K562 (cell line): ENCODE data around the gene ELSPBP1. TPM values are rescaled to one million over a fixed set of nuclear protein-coding genes. Genes with fewer than 3 reads are reported as not detected.

Experiments
- ARNT ChIP-seq, 2 experiments: fragments of 450-650 bp; IDR thresholded peaks; 2 replicates each; pipeline ENCODE4 v1.6.1; 2016; ENCODE audit warnings: mild to moderate bottlenecking in 1 of 2
- CC2D1A ChIP-seq: fragments of 450-650 bp; IDR thresholded peaks from 2 replicates; pipeline ENCODE4 v1.6.1; 2017; ENCODE audit warnings: mild to moderate bottlenecking
- FOXA3 ChIP-seq, 2 experiments: fragments of 450-650 bp in 1 of 2; sonication (generic) in 1 of 2; formaldehyde crosslinking; IDR thresholded peaks in 1 of 2; conservative IDR thresholded peaks in 1 of 2; 2 replicates each; pipeline versions ENCODE4 v1.4.0 to v1.8.0; 2020 to 2022; ENCODE audit warnings: mild to moderate bottlenecking in 2 of 2, missing genetic modification reagents in 1 of 2
- GATA2 ChIP-seq: sonication (generic); formaldehyde crosslinking; IDR thresholded peaks from 2 replicates; pipeline ENCODE4 v1.4.0; 2020; ENCODE audit warnings: mild to moderate bottlenecking, missing genetic modification reagents
- JUND ChIP-seq, 2 experiments: IDR thresholded peaks; 2 replicates in 1 of 2; 3 replicates in 1 of 2; pipeline ENCODE4 v1.6.1; 2011; ENCODE audit warnings: borderline replicate concordance in 2 of 2, low read depth in 2 of 2, low read length in 2 of 2, improper control_type of control experiment in 1 of 2, missing biosample characterization in 1 of 2, missing genetic modification characterization in 1 of 2, missing genetic modification reagents in 1 of 2
- NCOA4 ChIP-seq: fragments of 450-650 bp; IDR thresholded peaks from 2 replicates; pipeline ENCODE4 v1.6.1; 2018; ENCODE audit warnings: mild to moderate bottlenecking; ENCODE audit not compliant: partially characterized antibody
- NR1H2 ChIP-seq: sonication (generic); formaldehyde crosslinking; IDR thresholded peaks from 2 replicates; pipeline ENCODE4 v1.4.0; 2020; ENCODE audit warnings: mild to moderate bottlenecking, missing genetic modification reagents
- RAD21 ChIP-seq, 2 experiments: fragments of 250-450 bp in 1 of 2; fragments of 450-650 bp in 1 of 2; sonication (Bioruptor Pico) in 1 of 2; formaldehyde crosslinking in 1 of 2; IDR thresholded peaks in 1 of 2; conservative IDR thresholded peaks in 1 of 2; 2 replicates each; pipeline versions ENCODE4 v1.4.0 to v1.8.0; 2020 to 2022; ENCODE audit warnings: mild to moderate bottlenecking in 2 of 2, moderate library complexity in 1 of 2
- TAF9B ChIP-seq: fragments of 450-650 bp; IDR thresholded peaks from 2 replicates; pipeline ENCODE4 v1.6.1; 2018; ENCODE audit warnings: mild to moderate bottlenecking; ENCODE audit not compliant: partially characterized antibody
- TCF3 ChIP-seq: sonication (generic); formaldehyde crosslinking; IDR thresholded peaks from 2 replicates; pipeline ENCODE4 v1.4.0; 2020; ENCODE audit warnings: mild to moderate bottlenecking, missing genetic modification reagents
- ZNF174 ChIP-seq: fragments of 250-450 bp; sonication (Bioruptor Pico); IDR thresholded peaks from 2 replicates; pipeline ENCODE4 v1.4.0; 2020; ENCODE audit warnings: mild to moderate bottlenecking
- ZNF23 ChIP-seq: fragments of 250-450 bp; sonication (Bioruptor Pico); IDR thresholded peaks from 2 replicates; pipeline ENCODE4 v1.4.0; 2020; ENCODE audit warnings: mild to moderate bottlenecking
- ZNF316 ChIP-seq: fragments of 450-650 bp; IDR thresholded peaks from 2 replicates; pipeline ENCODE4 v1.6.1; 2016
- ZNF561 ChIP-seq: fragments of 450-650 bp; formaldehyde crosslinking; conservative IDR thresholded peaks from 2 replicates; pipeline ENCODE4 v1.4.0; 2020; ENCODE audit warnings: mild to moderate bottlenecking, moderate library complexity
- polyA plus RNA-seq, 8 experiments: library from polyadenylated mRNA; depleted of rRNA in 4 of 8; stranded (reverse) in 5 of 8; unstranded in 3 of 8; fragments of >200 nt; fragmentation: Nextera tagmentation in 2 of 8; fragmentation: Illumina TruSeq in 1 of 8; extraction: Ambion mirVana in 2 of 8; extraction: Trizol in 1 of 8; gene quantifications; 2 replicates each; pipeline versions ENCODE4 v1.2.1 to v1.2.3, GENCODE V29; 2011 to 2014; ENCODE audit warnings: inconsistent platforms in 1 of 8, missing spikeins in 1 of 8
- total RNA-seq, 7 experiments: library from RNA; depleted of rRNA in 6 of 7; stranded (reverse); fragments of >200 nt in 6 of 7; fragmentation: Illumina TruSeq in 2 of 7; extraction: Trizol in 2 of 7; gene quantifications; 2 replicates each; pipeline versions ENCODE4 v1.2.1 to v1.2.3, GENCODE V29; 2011 to 2021; ENCODE audit warnings: low replicate concordance in 1 of 7
- TF ChIP-seq, protein P1 (sequence below): fragments of 450-650 bp; IDR thresholded peaks from 2 replicates; pipeline ENCODE4 v1.7.1; 2018; ENCODE audit warnings: mild to moderate bottlenecking, low read depth; ENCODE audit not compliant: partially characterized antibody
- TF ChIP-seq, protein P2 (sequence below): IDR thresholded peaks from 2 replicates; pipeline ENCODE4 v1.6.1; 2011; ENCODE audit warnings: borderline replicate concordance, low read depth, mild to moderate bottlenecking, moderate library complexity, low read length; ENCODE audit not compliant: insufficient read depth, poor library complexity, severe bottlenecking
- TF ChIP-seq, protein P3 (sequence below): fragments of 250-450 bp; sonication (Bioruptor Pico); IDR thresholded peaks from 2 replicates; pipeline ENCODE4 v1.9.0; 2021; ENCODE audit warnings: mild to moderate bottlenecking, inconsistent platforms
- TF ChIP-seq, protein P4 (sequence below), 2 experiments: fragments of 200-800 bp in 1 of 2; sonication (Bioruptor generic) in 1 of 2; sonication (generic) in 1 of 2; formaldehyde crosslinking in 1 of 2; IDR thresholded peaks in 1 of 2; conservative IDR thresholded peaks in 1 of 2; 2 replicates each; pipeline versions ENCODE4 v1.5.0 to v1.6.1; 2016 to 2020; ENCODE audit warnings: missing compliant biosample characterization in 1 of 2, missing genetic modification characterization in 1 of 2, missing genetic modification reagents in 1 of 2

ELSPBP1 gene
- total and polyA plus RNA-seq, 9 of the 15 experiments (the other 6 are each of a cell fraction or from before 2014, with no cell fraction given), result not detected

DNA sequence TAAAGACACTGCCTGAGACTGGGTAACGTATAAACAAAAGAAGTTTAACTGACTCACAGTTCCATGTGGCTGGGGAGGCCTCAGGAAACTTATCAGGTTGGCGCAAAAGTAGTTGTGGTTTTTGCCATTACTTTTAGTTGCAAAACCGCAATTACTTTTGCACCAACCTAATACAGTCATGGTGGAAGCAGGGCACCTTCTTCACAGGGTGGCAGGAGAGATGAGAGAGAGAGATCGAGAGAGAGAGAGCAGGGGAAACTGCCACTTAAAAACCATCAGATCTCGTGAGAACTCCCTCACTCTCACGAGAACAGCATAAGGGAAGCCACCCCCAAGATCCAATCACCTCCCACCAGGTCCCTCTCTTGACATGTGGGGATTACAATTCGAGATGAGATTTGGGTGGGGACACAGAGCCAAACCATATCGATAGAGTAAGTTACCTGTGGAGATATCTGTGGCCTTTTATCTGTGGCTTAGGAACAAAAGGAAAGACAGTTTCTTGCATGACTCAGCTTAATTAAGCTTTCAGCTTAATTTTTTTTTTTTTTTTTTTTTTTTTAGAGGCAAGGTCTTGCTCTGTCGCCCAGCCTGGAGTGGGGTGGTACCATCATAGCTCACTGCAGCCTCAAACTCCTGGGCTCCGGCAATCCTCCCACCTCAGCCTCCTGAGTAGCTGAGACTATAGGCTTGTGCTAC is 57.1 kb downstream of the ELSPBP1 start (continued):
- TF ChIP-seq CC2D1A, result peak; percentile 19; the same call in 1 of the 2 replicates
- no peak for TF ChIP-seq ZNF23 (CRISPR knock-in tag)
- no peak for TF ChIP-seq FOXA3 (CRISPR knock-in tag; conservative IDR thresholded peaks at IDR 0.05 in 1 of 2, IDR thresholded peaks at IDR 0.05 in 1 of 2)
- peak; percentile 33; the same call in 1 of the 2 replicates for TF ChIP-seq TCF3 (CRISPR knock-in tag)
- TF ChIP-seq, protein P1, sequence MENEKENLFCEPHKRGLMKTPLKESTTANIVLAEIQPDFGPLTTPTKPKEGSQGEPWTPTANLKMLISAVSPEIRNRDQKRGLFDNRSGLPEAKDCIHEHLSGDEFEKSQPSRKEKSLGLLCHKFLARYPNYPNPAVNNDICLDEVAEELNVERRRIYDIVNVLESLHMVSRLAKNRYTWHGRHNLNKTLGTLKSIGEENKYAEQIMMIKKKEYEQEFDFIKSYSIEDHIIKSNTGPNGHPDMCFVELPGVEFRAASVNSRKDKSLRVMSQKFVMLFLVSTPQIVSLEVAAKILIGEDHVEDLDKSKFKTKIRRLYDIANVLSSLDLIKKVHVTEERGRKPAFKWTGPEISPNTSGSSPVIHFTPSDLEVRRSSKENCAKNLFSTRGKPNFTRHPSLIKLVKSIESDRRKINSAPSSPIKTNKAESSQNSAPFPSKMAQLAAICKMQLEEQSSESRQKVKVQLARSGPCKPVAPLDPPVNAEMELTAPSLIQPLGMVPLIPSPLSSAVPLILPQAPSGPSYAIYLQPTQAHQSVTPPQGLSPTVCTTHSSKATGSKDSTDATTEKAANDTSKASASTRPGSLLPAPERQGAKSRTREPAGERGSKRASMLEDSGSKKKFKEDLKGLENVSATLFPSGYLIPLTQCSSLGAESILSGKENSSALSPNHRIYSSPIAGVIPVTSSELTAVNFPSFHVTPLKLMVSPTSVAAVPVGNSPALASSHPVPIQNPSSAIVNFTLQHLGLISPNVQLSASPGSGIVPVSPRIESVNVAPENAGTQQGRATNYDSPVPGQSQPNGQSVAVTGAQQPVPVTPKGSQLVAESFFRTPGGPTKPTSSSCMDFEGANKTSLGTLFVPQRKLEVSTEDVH, result no peak
- TF ChIP-seq, protein P2, sequence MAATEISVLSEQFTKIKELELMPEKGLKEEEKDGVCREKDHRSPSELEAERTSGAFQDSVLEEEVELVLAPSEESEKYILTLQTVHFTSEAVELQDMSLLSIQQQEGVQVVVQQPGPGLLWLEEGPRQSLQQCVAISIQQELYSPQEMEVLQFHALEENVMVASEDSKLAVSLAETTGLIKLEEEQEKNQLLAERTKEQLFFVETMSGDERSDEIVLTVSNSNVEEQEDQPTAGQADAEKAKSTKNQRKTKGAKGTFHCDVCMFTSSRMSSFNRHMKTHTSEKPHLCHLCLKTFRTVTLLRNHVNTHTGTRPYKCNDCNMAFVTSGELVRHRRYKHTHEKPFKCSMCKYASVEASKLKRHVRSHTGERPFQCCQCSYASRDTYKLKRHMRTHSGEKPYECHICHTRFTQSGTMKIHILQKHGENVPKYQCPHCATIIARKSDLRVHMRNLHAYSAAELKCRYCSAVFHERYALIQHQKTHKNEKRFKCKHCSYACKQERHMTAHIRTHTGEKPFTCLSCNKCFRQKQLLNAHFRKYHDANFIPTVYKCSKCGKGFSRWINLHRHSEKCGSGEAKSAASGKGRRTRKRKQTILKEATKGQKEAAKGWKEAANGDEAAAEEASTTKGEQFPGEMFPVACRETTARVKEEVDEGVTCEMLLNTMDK, result no peak
- TF ChIP-seq NCOA4, result no peak
- TF ChIP-seq RAD21 (CRISPR knock-in tag; conservative IDR thresholded peaks at IDR 0.05 in 1 of 2, IDR thresholded peaks at IDR 0.05 in 1 of 2), result no peak
- TF ChIP-seq ARNT (IDR thresholded peaks at IDR 0.05), result no peak
- no peak for TF ChIP-seq TAF9B
- TF ChIP-seq, protein P3, sequence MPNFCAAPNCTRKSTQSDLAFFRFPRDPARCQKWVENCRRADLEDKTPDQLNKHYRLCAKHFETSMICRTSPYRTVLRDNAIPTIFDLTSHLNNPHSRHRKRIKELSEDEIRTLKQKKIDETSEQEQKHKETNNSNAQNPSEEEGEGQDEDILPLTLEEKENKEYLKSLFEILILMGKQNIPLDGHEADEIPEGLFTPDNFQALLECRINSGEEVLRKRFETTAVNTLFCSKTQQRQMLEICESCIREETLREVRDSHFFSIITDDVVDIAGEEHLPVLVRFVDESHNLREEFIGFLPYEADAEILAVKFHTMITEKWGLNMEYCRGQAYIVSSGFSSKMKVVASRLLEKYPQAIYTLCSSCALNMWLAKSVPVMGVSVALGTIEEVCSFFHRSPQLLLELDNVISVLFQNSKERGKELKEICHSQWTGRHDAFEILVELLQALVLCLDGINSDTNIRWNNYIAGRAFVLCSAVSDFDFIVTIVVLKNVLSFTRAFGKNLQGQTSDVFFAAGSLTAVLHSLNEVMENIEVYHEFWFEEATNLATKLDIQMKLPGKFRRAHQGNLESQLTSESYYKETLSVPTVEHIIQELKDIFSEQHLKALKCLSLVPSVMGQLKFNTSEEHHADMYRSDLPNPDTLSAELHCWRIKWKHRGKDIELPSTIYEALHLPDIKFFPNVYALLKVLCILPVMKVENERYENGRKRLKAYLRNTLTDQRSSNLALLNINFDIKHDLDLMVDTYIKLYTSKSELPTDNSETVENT (CRISPR knock-in tag), result no peak
- TF ChIP-seq ZNF316, result peak; percentile 71
- no peak for TF ChIP-seq ZNF174 (CRISPR knock-in tag)
- TF ChIP-seq NR1H2, result no peak
- TF ChIP-seq ZNF561 (CRISPR knock-in tag), result no peak
- TF ChIP-seq JUND (IDR thresholded peaks at IDR 0.05; ENCODE audit: borderline replicate concordance, low read depth, low read length), result no peak
- no peak for TF ChIP-seq JUND (tag; IDR thresholded peaks at IDR 0.05; ENCODE audit: borderline replicate concordance, low read depth, low read length)
- TF ChIP-seq, protein P4, sequence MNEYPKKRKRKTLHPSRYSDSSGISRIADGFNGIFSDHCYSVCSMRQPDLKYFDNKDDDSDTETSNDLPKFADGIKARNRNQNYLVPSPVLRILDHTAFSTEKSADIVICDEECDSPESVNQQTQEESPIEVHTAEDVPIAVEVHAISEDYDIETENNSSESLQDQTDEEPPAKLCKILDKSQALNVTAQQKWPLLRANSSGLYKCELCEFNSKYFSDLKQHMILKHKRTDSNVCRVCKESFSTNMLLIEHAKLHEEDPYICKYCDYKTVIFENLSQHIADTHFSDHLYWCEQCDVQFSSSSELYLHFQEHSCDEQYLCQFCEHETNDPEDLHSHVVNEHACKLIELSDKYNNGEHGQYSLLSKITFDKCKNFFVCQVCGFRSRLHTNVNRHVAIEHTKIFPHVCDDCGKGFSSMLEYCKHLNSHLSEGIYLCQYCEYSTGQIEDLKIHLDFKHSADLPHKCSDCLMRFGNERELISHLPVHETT (CRISPR knock-in tag; conservative IDR thresholded peaks at IDR 0.05 in 1 of 2, IDR thresholded peaks at IDR 0.05 in 1 of 2), result no peak
- TF ChIP-seq GATA2 (CRISPR knock-in tag), result no peak
